Measurements from ENCODE around the gene TRPM3.

DNA sequence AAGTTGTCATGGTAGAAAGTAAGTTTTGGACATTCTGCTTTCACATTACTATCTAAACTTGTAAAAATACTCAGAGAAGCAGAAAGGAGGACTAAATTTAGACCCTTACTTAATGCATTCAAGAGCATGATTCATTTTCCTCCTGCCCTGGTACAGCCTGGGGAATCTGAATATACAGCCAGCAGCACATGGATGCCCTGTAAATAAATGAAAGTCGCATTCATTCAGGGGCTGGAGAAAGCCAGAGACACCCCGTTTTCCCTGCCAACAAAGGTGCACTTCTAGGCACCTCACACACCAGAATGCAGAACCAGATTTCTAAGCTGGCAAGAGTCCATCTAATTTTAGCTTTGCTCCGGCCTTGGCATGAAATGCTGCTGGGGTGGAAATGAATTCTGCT, 534.2 kb downstream of the TRPM3 start:
- TF ChIP-seq CTCF (IDR thresholded peaks at IDR 0.05 in 8 of 11, conservative IDR thresholded peaks at IDR 0.05 in 3 of 11): no peak
- TF ChIP-seq POLR2A (IDR thresholded peaks at IDR 0.05): no peak
- no peak for TF ChIP-seq POLR2AphosphoS5 (IDR thresholded peaks at IDR 0.05)

All from spleen (tissue), 7 donors.